B cell (primary cell): Measurements from ENCODE around the gene LATS2.

ENCODE experiments used
- CTCF ChIP-seq: fragments of 200-600 bp; IDR thresholded peaks from one replicate; pipeline ENCODE4 v1.8.0; 2022; ENCODE audit warnings: antibody characterized with exemption, mild to moderate bottlenecking
- EZH2 ChIP-seq: IDR thresholded peaks from 2 replicates; pipeline ENCODE4 v1.6.1; 2012; ENCODE audit warnings: borderline replicate concordance, low read depth, mild to moderate bottlenecking, moderate library complexity, low read length; ENCODE audit not compliant: insufficient read depth, poor library complexity, severe bottlenecking

- TF ChIP-seq CTCF: no peak
- TF ChIP-seq EZH2: no peak
Measured at GRCh38 chr13:21014502-21015170, 46.8 kb downstream of the LATS2 start.
